H1 (cell line): ENCODE measurements around the gene WNT9A. TPM values are rescaled to one million over a fixed set of nuclear protein-coding genes. Genes with fewer than 3 reads are reported as not detected.

Experiments
- CTCF ChIA-PET: fragments of 300-600 bp; sonication (Branson Sonifier 250); formaldehyde crosslinking; loops from one replicate; lab custom pipeline; 2021; ENCODE audit not compliant: partially characterized antibody; lab: Charles Lee
- POLR2A ChIA-PET: fragments of 300-600 bp; sonication (Branson Sonifier 250); formaldehyde crosslinking; loops from one replicate; lab custom pipeline; 2021; ENCODE audit warnings: inconsistent platforms; ENCODE audit not compliant: partially characterized antibody; lab: Charles Lee
- DNase-seq, 2 experiments: peaks; one replicate each; pipeline versions ENCODE4 v3.0.0 to v3.0.0-alpha.2; 2010 to 2022; ENCODE audit warnings: low spot score in 2 of 2, low read depth in 1 of 2, mixed read lengths in 1 of 2
- FAIRE-seq: peaks from 2 replicates; lab custom pipeline; 2011; peaks lifted over from hg19 to GRCh38; lab: Jason Lieb, UNC
- H2AFZ ChIP-seq: 2 replicates; pipeline ENCODE4 v1.8.1; 2012; ENCODE audit warnings: low read length, inconsistent platforms
- H2AK5ac ChIP-seq: 2 replicates; pipeline ENCODE4 v1.6.1; 2013; ENCODE audit warnings: low read depth, low read length
- H2BK120ac ChIP-seq: replicated peaks from 2 replicates; pipeline ENCODE3; 2013; ENCODE audit warnings: low read depth, low read length, inconsistent platforms
- H2BK12ac ChIP-seq: 2 replicates; pipeline ENCODE4 v1.6.1; 2013; ENCODE audit warnings: low read depth, low read length
- H2BK15ac ChIP-seq: 2 replicates; pipeline ENCODE4 v1.6.1; 2013; ENCODE audit warnings: low read length
- H2BK20ac ChIP-seq: 2 replicates; pipeline ENCODE4 v1.6.1; 2013; ENCODE audit warnings: low read length
- H2BK5ac ChIP-seq: 2 replicates; pipeline ENCODE4 v1.6.1; 2013; ENCODE audit warnings: low read depth, low read length
- H3K14ac ChIP-seq: 2 replicates; pipeline ENCODE4 v1.6.1; 2013; ENCODE audit warnings: inconsistent platforms; ENCODE audit not compliant: insufficient read length
- H3K18ac ChIP-seq: 2 replicates; pipeline ENCODE4 v1.6.1; 2013; ENCODE audit warnings: low read length; ENCODE audit errors: extremely low read depth
- H3K23ac ChIP-seq: 2 replicates; pipeline ENCODE4 v1.6.1; 2013; ENCODE audit warnings: inconsistent platforms; ENCODE audit not compliant: insufficient read length
- H3K23me2 ChIP-seq: 2 replicates; pipeline ENCODE4 v1.6.1; 2013; ENCODE audit warnings: low read depth, low read length
- H3K27ac ChIP-seq: 2 replicates; pipeline ENCODE4 v1.6.1; 2011; ENCODE audit warnings: low read depth, low read length, inconsistent platforms
- H3K27me3 ChIP-seq, 4 experiments: replicated peaks in 1 of 4; 1 replicate in 1 of 4; 2 replicates in 3 of 4; pipeline versions ENCODE4 v1.6.1 to v1.8.1; 2011 to 2013; ENCODE audit warnings: low read length in 3 of 4, mild to moderate bottlenecking in 3 of 4, inconsistent platforms in 2 of 4, mixed read lengths in 2 of 4, moderate library complexity in 1 of 4; ENCODE audit not compliant: control insufficient read depth in 3 of 4, insufficient read depth in 3 of 4; ENCODE audit errors: extremely low read depth in 1 of 4
- H3K36me3 ChIP-seq, 4 experiments: 2 replicates each; pipeline versions ENCODE4 v1.6.1 to v1.8.1; 2011 to 2013; ENCODE audit warnings: mild to moderate bottlenecking in 4 of 4, low read length in 3 of 4, moderate library complexity in 2 of 4, control low read depth in 1 of 4, inconsistent platforms in 1 of 4; ENCODE audit not compliant: insufficient read depth in 4 of 4, control insufficient read depth in 2 of 4
- H3K4ac ChIP-seq: replicated peaks from 2 replicates; pipeline ENCODE3; 2013; ENCODE audit warnings: low read length, low read depth, mixed read lengths, inconsistent platforms; ENCODE audit not compliant: insufficient read length
- H3K4me1 ChIP-seq, 4 experiments: replicated peaks in 1 of 4; 1 replicate in 1 of 4; 2 replicates in 3 of 4; pipeline versions ENCODE4 v1.6.1 to v1.8.1; 2011 to 2013; ENCODE audit warnings: low read length in 3 of 4, inconsistent platforms in 2 of 4, mixed read lengths in 1 of 4; ENCODE audit not compliant: insufficient read depth in 4 of 4, control insufficient read depth in 3 of 4
- H3K4me2 ChIP-seq, 2 experiments: 2 replicates each; pipeline versions ENCODE4 v1.6.1 to v1.8.1; 2011 to 2013; ENCODE audit warnings: low read depth in 2 of 2, low read length in 2 of 2, control low read depth in 1 of 2, inconsistent platforms in 1 of 2, mild to moderate bottlenecking in 1 of 2; ENCODE audit not compliant: insufficient read depth in 1 of 2
- H3K4me3 ChIP-seq, 4 experiments: fragments of 200-600, 300-600 bp in 1 of 4; sonication (generic), shearing (Covaris generic), sonication (Bioruptor Twin) in 1 of 4; 2 replicates each; pipeline versions ENCODE4 v1.5.1 to v1.8.1; 2011 to 2016; ENCODE audit warnings: low read length in 4 of 4, low read depth in 3 of 4, control low read depth in 2 of 4, inconsistent platforms in 2 of 4, mild to moderate bottlenecking in 2 of 4, mixed read lengths in 1 of 4, moderate library complexity in 1 of 4; ENCODE audit not compliant: insufficient read depth in 2 of 4; ENCODE audit errors: extremely low read depth in 1 of 4
- H3K56ac ChIP-seq: replicated peaks from 2 replicates; pipeline ENCODE3; 2013; ENCODE audit warnings: low read depth, mild to moderate bottlenecking, mixed read lengths, low read length, inconsistent platforms; ENCODE audit not compliant: insufficient read length
- H3K79me1 ChIP-seq: 2 replicates; pipeline ENCODE4 v1.6.1; 2013; ENCODE audit warnings: low read depth, low read length, control low read depth
- H3K79me2 ChIP-seq, 2 experiments: 2 replicates each; pipeline versions ENCODE4 v1.6.1 to v1.8.1; 2012 to 2013; ENCODE audit warnings: low read length in 2 of 2, mild to moderate bottlenecking in 2 of 2, inconsistent platforms in 1 of 2; ENCODE audit not compliant: insufficient read depth in 2 of 2, control insufficient read depth in 1 of 2
- H3K9ac ChIP-seq, 4 experiments: replicated peaks in 1 of 4; 1 replicate in 1 of 4; 2 replicates in 3 of 4; pipeline versions ENCODE4 v1.6.1 to v1.8.1; 2011 to 2013; ENCODE audit warnings: low read depth in 3 of 4, low read length in 3 of 4, control low read depth in 2 of 4, mild to moderate bottlenecking in 2 of 4, moderate library complexity in 2 of 4, inconsistent platforms in 1 of 4; ENCODE audit errors: extremely low read depth in 1 of 4
- H3K9me3 ChIP-seq, 2 experiments: 2 replicates each; pipeline versions ENCODE4 v1.6.1 to v1.8.1; 2012 to 2013; ENCODE audit warnings: mild to moderate bottlenecking in 2 of 2, moderate library complexity in 2 of 2, control low read depth in 1 of 2, inconsistent platforms in 1 of 2, low read depth in 1 of 2, low read length in 1 of 2, mixed read lengths in 1 of 2; ENCODE audit not compliant: insufficient read depth in 2 of 2
- H4K20me1 ChIP-seq, 2 experiments: replicated peaks in 1 of 2; 2 replicates each; pipeline versions ENCODE3 to v1.8.1; 2011 to 2013; ENCODE audit warnings: inconsistent platforms in 2 of 2, low read length in 2 of 2, mild to moderate bottlenecking in 1 of 2; ENCODE audit not compliant: insufficient read depth in 2 of 2, control insufficient read depth in 1 of 2
- H4K5ac ChIP-seq: 2 replicates; pipeline ENCODE4 v1.6.1; 2013; ENCODE audit warnings: low read length, low read depth, mixed read lengths, inconsistent platforms; ENCODE audit not compliant: insufficient read length
- H4K8ac ChIP-seq: 2 replicates; pipeline ENCODE4 v1.8.0; 2013; ENCODE audit warnings: mild to moderate bottlenecking, moderate library complexity, low read length, inconsistent platforms; ENCODE audit not compliant: insufficient read depth; ENCODE audit errors: extremely low read depth
- H4K91ac ChIP-seq: replicated peaks from 2 replicates; pipeline ENCODE3; 2013; ENCODE audit warnings: low read length, mixed read lengths, inconsistent platforms; ENCODE audit not compliant: insufficient read length
- ATF2 ChIP-seq: IDR thresholded peaks from 2 replicates; pipeline ENCODE4 v1.6.1; 2012; ENCODE audit warnings: low read length, inconsistent platforms
- ATF3 ChIP-seq: IDR thresholded peaks from 2 replicates; pipeline ENCODE4 v1.6.1; 2011; ENCODE audit warnings: low read depth, mild to moderate bottlenecking, low read length; ENCODE audit not compliant: insufficient read depth
- POLR2A ChIP-seq, 2 experiments: IDR thresholded peaks; 1 replicate in 1 of 2; 2 replicates in 1 of 2; pipeline ENCODE4 v1.6.1; 2011; ENCODE audit warnings: low read depth in 2 of 2, low read length in 2 of 2, mild to moderate bottlenecking in 2 of 2; ENCODE audit errors: control extremely low read depth in 1 of 2
- RAD21 ChIP-seq, 2 experiments: IDR thresholded peaks in 1 of 2; conservative IDR thresholded peaks in 1 of 2; 2 replicates each; pipeline ENCODE4 v1.6.1; 2011; ENCODE audit warnings: low read depth in 2 of 2, low read length in 2 of 2, improper control_type of control experiment in 1 of 2, inconsistent platforms in 1 of 2, mild to moderate bottlenecking in 1 of 2, moderate library complexity in 1 of 2
- RNF2 ChIP-seq: fragments of 200-900, 300-1000 bp; sonication (generic); IDR thresholded peaks from 2 replicates; pipeline ENCODE4 v1.7.1; 2016; ENCODE audit warnings: borderline replicate concordance, low read depth, mild to moderate bottlenecking, antibody characterized with exemption, low read length; ENCODE audit not compliant: poor library complexity, severe bottlenecking; ENCODE audit errors: missing control alignments
- SP4 ChIP-seq: IDR thresholded peaks from 2 replicates; pipeline ENCODE4 v1.6.1; 2012; ENCODE audit warnings: low read length, inconsistent platforms
- USF2 ChIP-seq: IDR thresholded peaks from 2 replicates; pipeline ENCODE4 v1.6.1; 2011; ENCODE audit warnings: low read length, improper control_type of control experiment
- WGBS, 2 experiments: shearing (Covaris generic) in 1 of 2; methylation state at CpG; one replicate each; pipeline versions ENCODE4 v1.1.6 to v1.1.7; 2013 to 2015; ENCODE audit warnings: low lambda C conversion rate in 2 of 2, mixed read lengths in 2 of 2, inconsistent platforms in 1 of 2, low coverage in 1 of 2, missing lambda C conversion rate in 1 of 2; ENCODE audit not compliant: insufficient replicate concordance in 2 of 2, insufficient coverage in 1 of 2, insufficient read length in 1 of 2; ENCODE audit errors: extremely low coverage in 1 of 2, missing lambda C conversion rate in 1 of 2; 5-methylcytosine and 5-hydroxymethylcytosine counted together
- polyA plus RNA-seq, 7 experiments: library from polyadenylated mRNA; depleted of rRNA in 3 of 7; stranded (reverse) in 5 of 7; unstranded in 2 of 7; fragments of >200 nt in 5 of 7; fragments of 200-250 nt in 2 of 7; gene quantifications; 1 replicate in 5 of 7; 2 replicates in 1 of 7; 4 replicates in 1 of 7; pipeline versions ENCODE4 v1.2.1 to v1.2.3, GENCODE V29; 2011 to 2013; ENCODE audit warnings: missing spikeins in 2 of 7, mixed read lengths in 2 of 7
- total RNA-seq: library from RNA; stranded (reverse); fragmentation: NEBNext Ultra II Directional; extraction: Animal tissue kit (Norgen Biotek cat#: 25700); gene quantifications from 2 replicates; pipeline ENCODE4 v1.2.1, GENCODE V29; 2021

The WNT9A gene
- total and polyA plus RNA-seq, 2 of the 8 experiments (the other 6 are each of a cell fraction or from before 2014, with no cell fraction given): 1.1 to 1.5 TPM

- no peak overlapping the region for H3K9ac ChIP-seq
- H3K4me1 ChIP-seq: peaks cover 0 to 15% (median 7%) of the 10 kb centered on the region in 4 experiments; a peak in 5 of 7 replicates
- H2AFZ ChIP-seq: no peak overlapping the region
- H4K91ac ChIP-seq: no peak overlapping the region
- H3K79me1 ChIP-seq: 0 out of 2 replicates have a peak, but pooled peaks cover 2% of the 10 kb centered on the region
- no peak overlapping the region for H2BK15ac ChIP-seq
- WGBS, 2 experiments: 95% methylated on average over 12 of the region's 12 CpGs; no CpG with 5 or more reads in 1 of the 2 experiments
- H3K23ac ChIP-seq: no peak overlapping the region
- H4K8ac ChIP-seq: no peak overlapping the region
- H3K56ac ChIP-seq: no peak overlapping the region
- POLR2A ChIA-PET: no interaction called here
- H4K5ac ChIP-seq: no peak overlapping the region
- H3K4me2 ChIP-seq: no peak overlapping the region
- H3K14ac ChIP-seq: no peak overlapping the region
- H2BK120ac ChIP-seq: no peak overlapping the region
- no peaks in the 10 kb centered on the region for H3K79me2 ChIP-seq
- no peaks in the 10 kb centered on the region for H3K36me3 ChIP-seq
- H4K20me1 ChIP-seq: peaks cover 0 to 6% of the 10 kb centered on the region in 2 experiments
- no peak overlapping the region for H3K4ac ChIP-seq
- H2BK20ac ChIP-seq: no peak overlapping the region
- FAIRE-seq: no peak
- no peak overlapping the region for H3K18ac ChIP-seq
- H2BK12ac ChIP-seq: no peak overlapping the region
- no peak for DNase-seq
- H2AK5ac ChIP-seq: no peak overlapping the region
- no peak overlapping the region for H2BK5ac ChIP-seq
- H3K4me3 ChIP-seq: no peak overlapping the region
- H3K9me3 ChIP-seq: no peaks in the 10 kb centered on the region
- CTCF ChIA-PET: interaction anchor here (0.6 to 3.4 kb wide), 8 partner anchors 8 to 453 kb away, joined by 3 to 16 read pairs (median 4); no protein-coding TSS in a partner anchor
- peaks cover under 1 to 3% (median 3%) of the 10 kb centered on the region in 4 experiments; a peak in 6 of 7 replicates for H3K27me3 ChIP-seq
- peaks cover 11% of the 10 kb centered on the region for H3K23me2 ChIP-seq
- no peak overlapping the region for H3K27ac ChIP-seq
- TF ChIP-seq USF2 (no peak), ATF2 (no peak), POLR2A (IDR thresholded peaks at IDR 0.05; ENCODE audit: control extremely low read depth in 1 of 2, low read depth in 2 of 2, low read length in 2 of 2) (no peak), SP4 (no peak), ATF3 (no peak), RNF2 (no peak), RAD21 (IDR thresholded peaks at IDR 0.05 in 1 of 2, conservative IDR thresholded peaks at IDR 0.05 in 1 of 2; ENCODE audit: low read depth in 2 of 2, low read length in 2 of 2) (no peak)
Measured at GRCh38 chr1:227943381-227944089, 4.2 kb downstream of the WNT9A start.
